AG09309 (cell line): ENCODE data around the gene EML3.
A peak's percentile ranks its signal among the peaks of the same experiment; 100 is the strongest.

ENCODE experiments used
- DNase-seq: peaks from one replicate; pipeline ENCODE4 v3.0.0-alpha.2; 2010; ENCODE audit warnings: low read depth
- H3K4me3 ChIP-seq: 2 replicates; pipeline ENCODE4 v1.5.1; 2011; ENCODE audit warnings: mild to moderate bottlenecking, low read depth, low read length, moderate library complexity; ENCODE audit not compliant: control insufficient read depth
- CTCF ChIP-seq: IDR thresholded peaks from 2 replicates; pipeline ENCODE4 v1.5.1; 2011; ENCODE audit warnings: mild to moderate bottlenecking, low read depth, low read length, inconsistent platforms; ENCODE audit not compliant: insufficient read depth, control insufficient read depth; ENCODE audit errors: missing control alignments

EML3 gene

GRCh38 chr11:62615521-62615920 is 2.9 kb upstream of the EML3 start:
- no peak for TF ChIP-seq CTCF
- DNase-seq, result no peak

GRCh38 chr11:62614275-62614674 is 1.7 kb upstream of the EML3 start:
- TF ChIP-seq CTCF, result no peak
- H3K4me3 ChIP-seq, result no peak overlapping the region
- DNase-seq, result no peak

More at GRCh38 chr11:62615521-62615920, 2.9 kb upstream of the EML3 start:
- no peak overlapping the region for H3K4me3 ChIP-seq

GRCh38 chr11:62613291-62613778 is 760 bp upstream of the EML3 start:
- no peak overlapping the region for H3K4me3 ChIP-seq
- TF ChIP-seq CTCF, result no peak
- DNase-seq, result no peak

- DNase-seq, result no peak
- no peak for TF ChIP-seq CTCF
- H3K4me3 ChIP-seq, result peak overlapping the region; percentile 76
Measured at GRCh38 chr11:62611705-62612365, 740 bp downstream of the EML3 start.

GRCh38 chr11:62610814-62611704 is 1.5 kb downstream of the EML3 start:
- DNase-seq, result no peak
- H3K4me3 ChIP-seq, result peak overlapping the region; percentile 76

More at GRCh38 chr11:62610814-62611704, 1.5 kb downstream of the EML3 start:
- no peak for TF ChIP-seq CTCF
